Measurements from ENCODE around the gene SRC. TPM values are rescaled to one million over a fixed set of nuclear protein-coding genes. Genes with fewer than 3 reads are reported as not detected.

The SRC gene
- total RNA-seq, 4 donors from 2014 or later = 23.4 to 36.9 (median 29.0) TPM

- no peak overlapping the region for H3K27ac ChIP-seq
- no peak overlapping the region for H3K4me3 ChIP-seq
- 80 to 82% methylated on average over 16 of the region's 16 CpGs for WGBS, 2 donors
- TF ChIP-seq POLR2A (IDR thresholded peaks at IDR 0.05) (no peak), EP300 (IDR thresholded peaks at IDR 0.05) (no peak), CTCF (IDR thresholded peaks at IDR 0.05) (no peak)
- peaks cover 5 to 66% (median 27%) of the 10 kb centered on the region in 4 donors for H3K4me1 ChIP-seq
- no peak for DNase-seq (ENCODE audit: low spot score in 2 of 2)
- no peaks in the 10 kb centered on the region for H3K27me3 ChIP-seq
- no peaks in the 10 kb centered on the region for H3K9me3 ChIP-seq
- peaks cover 0 to 39% (median 0%) of the 10 kb centered on the region in 3 donors for H3K36me3 ChIP-seq
Observed at GRCh38 chr20:37309936-37310590, 35.9 kb upstream of the SRC start.

- no peak for TF ChIP-seq EP300 (IDR thresholded peaks at IDR 0.05)
- TF ChIP-seq POLR2A (IDR thresholded peaks at IDR 0.05) = no peak
- no peak for TF ChIP-seq CTCF (IDR thresholded peaks at IDR 0.05)
- H3K9me3 ChIP-seq = no peaks in the 10 kb centered on the region
- no peaks in the 10 kb centered on the region for H3K27me3 ChIP-seq
- H3K4me3 ChIP-seq = no peak overlapping the region
- 81 to 90% methylated on average over 11 of the region's 11 CpGs for WGBS, 2 donors
- peaks cover 0 to 39% (median 0%) of the 10 kb centered on the region in 3 donors for H3K36me3 ChIP-seq
- peaks cover 5 to 66% (median 35%) of the 10 kb centered on the region in 4 donors for H3K4me1 ChIP-seq
- H3K27ac ChIP-seq = no peak overlapping the region
- no peak for DNase-seq (ENCODE audit: low spot score in 2 of 2)
Observed at GRCh38 chr20:37310951-37311350, 35.0 kb upstream of the SRC start.

GRCh38 chr20:37311710-37312355, 34.1 kb upstream of the SRC start:
- Histone ChIP-seq H3K36me3 (peaks cover 0 to 46% (median 0%) of the 10 kb centered on the region in 3 donors), H3K9me3 (no peaks in the 10 kb centered on the region), H3K27me3 (no peaks in the 10 kb centered on the region), H3K27ac (peak overlapping the region in 2 of 4 donors; percentile 9 to 11), H3K4me3 (no peak overlapping the region), H3K4me1 (peaks cover 5 to 65% (median 35%) of the 10 kb centered on the region in 4 donors)
- 91% methylated on average over 17 of the region's 17 CpGs for WGBS, 2 donors
- TF ChIP-seq POLR2A (IDR thresholded peaks at IDR 0.05) (no peak), CTCF (IDR thresholded peaks at IDR 0.05) (no peak), EP300 (IDR thresholded peaks at IDR 0.05) (no peak)
- no peak for DNase-seq (ENCODE audit: low spot score in 2 of 2)

- Histone ChIP-seq H3K27ac (peak overlapping the region in 3 of 4 donors; percentile 86 to 93 (median 89)), H3K27me3 (no peaks in the 10 kb centered on the region), H3K9me3 (no peaks in the 10 kb centered on the region), H3K4me3 (no peak overlapping the region), H3K4me1 (peaks cover 5 to 58% (median 32%) of the 10 kb centered on the region in 4 donors), H3K36me3 (peaks cover 0 to 53% (median 0%) of the 10 kb centered on the region in 3 donors)
- DNase-seq (ENCODE audit: low spot score in 2 of 2) = no peak
- no peak for TF ChIP-seq CTCF (IDR thresholded peaks at IDR 0.05)
- no peak for TF ChIP-seq POLR2A (IDR thresholded peaks at IDR 0.05)
- no peak for TF ChIP-seq EP300 (IDR thresholded peaks at IDR 0.05)
- WGBS, 2 donors = 77 to 80% methylated on average over 8 of the region's 8 CpGs
Observed at GRCh38 chr20:37313546-37314091, 32.3 kb upstream of the SRC start.

- DNase-seq (ENCODE audit: low spot score in 2 of 2) = no peak
- peaks cover 5 to 58% (median 32%) of the 10 kb centered on the region in 4 donors for H3K4me1 ChIP-seq
- no peaks in the 10 kb centered on the region for H3K27me3 ChIP-seq
- no peak overlapping the region for H3K4me3 ChIP-seq
- H3K27ac ChIP-seq = peak overlapping the region; percentile 80 to 93 (median 88)
- WGBS, 2 donors = 75 to 80% methylated on average over 4 of the region's 4 CpGs
- TF ChIP-seq EP300 (IDR thresholded peaks at IDR 0.05) (no peak), CTCF (IDR thresholded peaks at IDR 0.05) (no peak), POLR2A (IDR thresholded peaks at IDR 0.05) (no peak)
- H3K36me3 ChIP-seq = peaks cover 0 to 48% (median 0%) of the 10 kb centered on the region in 3 donors
- no peaks in the 10 kb centered on the region for H3K9me3 ChIP-seq
Observed at GRCh38 chr20:37314099-37314498, 31.8 kb upstream of the SRC start.

All from tibial nerve (tissue), 4 donors.